ENCODE data around the gene TAF4.
"Not testable (repeated sequence)": the region's sequence is repeated elsewhere in the genome, so short reads cannot be mapped to it uniquely, and the experiment has no call there.

Gene TAF4

GRCh38 chr20:61976644-61977418 is 88.8 kb downstream of the TAF4 start:
- DNase-seq: no peak

DNA sequence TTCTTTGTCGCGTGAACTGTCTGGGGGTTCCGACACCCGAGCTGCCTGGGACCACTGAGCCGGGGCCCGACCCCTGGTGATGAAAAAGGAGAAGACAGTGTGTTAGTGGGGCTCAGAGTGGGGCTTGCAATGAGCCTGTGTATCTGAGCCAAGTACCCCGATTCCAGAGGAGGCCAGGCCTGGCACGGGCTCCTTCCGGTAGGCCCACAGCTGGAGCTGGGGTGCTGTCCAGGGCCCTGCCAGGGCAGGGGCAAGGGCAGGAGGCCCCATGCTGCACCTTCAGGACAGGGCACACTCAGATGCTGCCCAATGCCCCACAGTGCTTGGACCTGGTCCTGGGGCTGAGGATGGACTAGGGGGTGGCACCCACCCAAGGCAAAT is 89.4 kb downstream of the TAF4 start:
- DNase-seq: no peak

DNA sequence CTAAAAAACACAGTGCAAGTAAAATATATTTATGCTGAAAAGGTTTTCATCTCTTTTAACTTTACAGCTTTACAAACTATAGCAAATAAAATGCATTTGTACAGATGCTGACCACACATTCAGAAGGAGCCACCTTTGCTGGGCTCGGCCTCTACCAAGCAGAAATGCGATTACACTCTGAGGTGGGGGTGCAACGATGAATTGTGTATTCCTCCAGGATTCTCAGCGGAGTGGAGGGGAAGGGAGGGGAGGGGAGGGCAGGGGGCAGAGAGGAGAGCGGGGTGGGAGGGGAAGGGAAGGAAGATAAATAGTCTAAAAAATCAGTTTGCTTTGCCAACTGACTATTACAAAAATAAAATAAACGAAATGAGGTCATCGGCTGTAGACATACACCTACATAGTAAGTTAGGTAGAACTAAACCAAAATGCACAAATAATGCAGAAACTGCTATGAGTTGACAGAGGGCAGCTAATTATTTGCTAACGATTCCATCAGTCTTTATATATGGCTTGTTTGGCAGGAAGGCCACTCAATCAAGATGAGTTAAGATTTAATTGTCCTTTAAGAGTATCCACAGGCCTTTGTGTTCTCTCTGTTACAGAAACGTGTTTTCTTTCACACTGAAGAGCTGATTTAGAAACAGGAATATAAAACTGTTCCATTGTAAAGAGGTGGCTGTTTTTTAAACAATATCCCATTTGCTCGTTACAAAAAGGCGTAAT is 90.1 kb downstream of the TAF4 start:
- no peak for DNase-seq

- no peak for DNase-seq
Measured at GRCh38 chr20:61974357-61974665, 91.4 kb downstream of the TAF4 start.

DNA sequence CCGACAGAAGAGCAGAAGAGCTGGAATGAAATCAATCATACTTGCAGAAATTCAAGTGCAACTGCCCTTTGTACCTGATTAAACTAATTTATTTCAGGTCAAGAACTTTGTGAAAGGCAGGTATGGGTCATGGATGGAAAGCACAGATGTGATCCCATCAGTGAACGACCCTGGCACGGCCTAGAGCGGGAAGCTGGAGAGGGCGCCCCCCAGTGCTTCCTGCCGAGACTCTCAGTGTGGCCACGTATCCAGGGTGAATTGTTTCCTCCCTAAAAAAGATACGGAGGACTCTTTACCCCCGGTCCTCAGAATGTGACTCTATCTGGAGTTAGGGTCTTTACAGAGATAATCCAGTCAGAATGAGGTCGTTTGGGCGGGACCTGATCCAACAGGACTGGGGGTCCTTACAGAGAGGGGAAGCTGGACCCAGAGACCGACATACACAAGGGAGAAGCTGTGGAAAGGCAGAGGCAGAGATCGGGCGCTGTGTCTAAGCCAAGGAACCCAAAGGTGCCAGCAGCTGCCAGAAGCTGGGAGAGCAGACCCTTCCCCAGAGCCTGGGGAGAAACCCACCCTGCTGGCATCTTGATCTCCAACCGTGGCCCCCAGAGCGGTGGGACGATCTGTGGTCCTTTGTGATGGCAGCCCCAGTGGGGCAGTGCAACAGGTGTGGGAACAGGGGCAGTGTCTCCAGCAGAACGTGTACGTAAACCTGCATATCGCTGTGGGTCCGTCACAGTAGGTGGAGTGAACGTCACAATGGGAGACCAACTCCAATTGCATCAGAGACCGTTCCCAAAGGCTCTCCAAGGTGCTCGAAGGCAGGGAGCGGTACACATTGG is 91.9 kb downstream of the TAF4 start:
- DNase-seq: no peak

DNA sequence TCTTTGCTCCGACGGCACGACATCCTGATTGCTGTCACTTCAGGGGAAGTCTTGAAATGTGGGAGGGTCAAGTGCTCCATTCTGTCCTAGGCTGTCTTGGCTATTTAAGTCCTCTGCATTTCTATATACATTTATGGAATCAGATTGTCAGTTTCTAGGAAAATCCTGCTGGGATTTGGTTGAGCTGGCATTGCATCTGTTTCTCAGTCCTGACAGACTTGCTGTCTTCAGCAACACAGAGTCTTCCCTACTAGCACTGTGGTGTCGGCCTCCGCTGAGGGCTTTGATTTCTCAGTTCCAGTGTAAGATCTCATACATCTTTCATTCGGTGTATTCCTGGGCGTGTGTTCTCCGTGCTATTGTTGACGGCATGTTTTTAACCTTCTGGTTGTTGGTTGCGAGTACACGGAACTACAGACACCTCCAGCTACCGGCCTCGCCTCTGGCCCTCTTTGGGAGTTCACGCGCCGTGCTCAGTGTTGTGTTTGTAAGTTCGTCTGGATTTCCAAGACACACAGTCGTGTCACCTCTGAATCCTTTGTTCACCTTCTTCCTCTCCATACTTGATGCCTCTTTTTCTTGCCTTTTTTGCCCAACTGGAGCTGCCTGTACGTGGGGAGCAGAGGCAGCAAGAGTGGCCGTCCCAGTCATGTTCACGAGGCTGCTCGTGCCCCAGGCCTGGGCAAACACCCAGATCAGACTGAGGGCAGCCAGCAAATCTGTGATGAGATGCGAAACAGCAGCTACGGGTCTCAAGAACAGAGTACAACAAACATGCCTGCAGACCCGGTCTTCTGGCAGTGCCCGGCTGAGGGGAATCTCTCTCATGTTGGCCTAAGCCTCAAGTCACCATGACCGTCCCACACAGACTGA is 92.8 kb downstream of the TAF4 start:
- DNase-seq: no peak

GRCh38 chr20:61971595-61971994 is 94.1 kb downstream of the TAF4 start:
- DNase-seq: not testable (repeated sequence)

- DNase-seq: no peak
Measured at GRCh38 chr20:61970357-61970756, 95.3 kb downstream of the TAF4 start.

GRCh38 chr20:61969806-61970205 is 95.9 kb downstream of the TAF4 start:
- DNase-seq: no peak

DNA sequence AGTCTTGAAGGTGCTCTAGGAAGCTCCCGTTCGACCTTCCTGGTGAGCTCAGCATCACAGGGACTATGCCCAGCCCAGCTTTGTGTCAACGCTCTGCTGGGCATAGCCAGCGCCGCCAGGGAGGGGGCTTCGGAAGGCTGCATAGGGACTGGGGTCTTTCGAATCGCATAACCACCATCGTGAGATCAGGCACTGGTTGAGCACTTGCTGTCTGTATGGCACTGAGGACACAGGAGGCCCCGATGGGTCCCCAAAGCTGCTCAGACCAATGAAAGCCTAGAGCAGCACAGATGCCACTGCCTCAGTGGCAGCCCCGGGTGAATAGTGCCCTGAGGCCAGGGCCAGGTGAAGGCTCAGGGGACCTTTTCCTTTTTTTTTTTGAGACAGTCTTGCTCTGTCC is 96.7 kb downstream of the TAF4 start:
- DNase-seq: no peak

DNA sequence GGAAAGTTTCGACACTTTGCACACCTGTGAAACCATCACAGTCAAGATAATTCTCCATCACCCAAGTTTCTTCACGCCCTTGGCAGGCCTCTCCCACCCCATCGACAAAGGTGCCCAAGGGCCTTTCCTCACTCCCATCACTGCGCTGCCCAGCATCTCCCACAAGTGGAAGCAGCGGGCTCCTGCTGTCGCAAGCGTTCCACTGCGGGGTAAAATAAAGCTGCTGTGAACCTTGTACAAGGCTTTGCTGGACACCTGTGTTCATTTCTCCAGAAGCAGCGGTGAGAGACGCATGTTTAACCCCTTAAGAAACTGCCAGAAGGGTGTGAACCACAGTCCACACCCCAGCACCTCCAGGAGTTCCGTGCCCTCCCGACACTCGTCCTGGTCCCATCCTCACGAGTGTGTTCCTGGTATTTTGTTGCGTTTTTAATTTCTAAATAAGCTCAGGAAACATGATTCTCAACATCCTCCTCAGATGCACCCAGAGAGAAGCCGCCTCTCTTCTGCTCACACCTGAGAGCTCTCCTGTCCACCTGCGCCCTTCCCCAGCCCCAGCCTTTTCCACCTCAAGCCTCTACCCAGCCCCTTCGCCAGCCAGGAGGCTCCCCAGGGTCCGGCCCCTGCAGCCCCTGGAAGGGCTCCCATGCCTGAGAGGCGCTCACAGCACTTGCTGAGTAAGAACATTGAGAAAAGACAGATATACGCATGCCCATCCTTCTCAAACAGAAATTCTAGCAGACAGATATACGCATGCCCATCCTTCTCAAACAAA is 97.5 kb downstream of the TAF4 start:
- DNase-seq: no peak

GRCh38 chr20:61967300-61967699 is 98.4 kb downstream of the TAF4 start:
- DNase-seq: no peak

GRCh38 chr20:61966492-61967244 is 99.0 kb downstream of the TAF4 start:
- DNase-seq: no peak

DNA sequence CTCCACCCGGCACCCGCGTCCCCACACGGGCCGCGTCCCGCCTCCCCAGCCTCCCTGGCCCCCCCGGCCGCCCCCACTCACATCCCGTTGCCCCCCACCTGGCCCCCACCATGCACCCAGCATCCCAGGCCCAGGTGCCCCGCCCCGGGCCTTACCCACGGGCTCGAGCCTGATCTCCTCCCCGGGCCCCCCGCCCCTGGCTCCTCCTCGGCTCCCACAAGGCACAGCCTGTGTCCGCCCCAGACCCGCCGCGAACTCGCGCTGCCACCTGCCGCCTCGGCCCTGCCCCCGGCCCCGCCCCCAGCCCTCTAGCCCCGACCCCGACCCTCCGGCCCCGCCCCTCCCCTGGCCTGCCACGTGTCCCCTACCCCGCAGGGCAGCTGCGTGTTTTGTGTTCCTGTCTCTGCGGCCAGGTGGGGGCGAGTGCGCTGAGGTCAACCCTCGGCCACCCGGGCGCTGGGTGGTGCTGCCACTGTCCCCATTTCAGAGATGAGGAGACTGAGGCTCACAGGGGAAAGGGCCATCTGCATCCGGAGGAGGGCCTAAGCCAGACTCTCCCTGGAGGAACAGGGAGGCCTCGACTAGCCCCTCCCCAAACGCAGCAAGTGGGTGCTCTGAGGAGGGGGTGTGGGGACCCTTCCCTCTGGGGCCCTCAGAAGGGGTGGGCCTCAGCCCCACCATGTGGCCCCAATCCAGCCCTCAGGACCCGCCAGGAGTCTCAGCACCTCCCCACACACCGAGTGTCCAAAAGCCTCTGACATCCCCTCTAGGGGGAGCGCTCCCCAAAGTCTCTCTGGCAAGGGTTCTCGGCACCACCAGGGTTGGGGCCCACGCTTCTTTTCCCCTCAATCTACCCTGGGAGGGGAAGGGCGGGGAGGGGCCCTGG is 99.8 kb downstream of the TAF4 start:
- DNase-seq: no peak

DNA sequence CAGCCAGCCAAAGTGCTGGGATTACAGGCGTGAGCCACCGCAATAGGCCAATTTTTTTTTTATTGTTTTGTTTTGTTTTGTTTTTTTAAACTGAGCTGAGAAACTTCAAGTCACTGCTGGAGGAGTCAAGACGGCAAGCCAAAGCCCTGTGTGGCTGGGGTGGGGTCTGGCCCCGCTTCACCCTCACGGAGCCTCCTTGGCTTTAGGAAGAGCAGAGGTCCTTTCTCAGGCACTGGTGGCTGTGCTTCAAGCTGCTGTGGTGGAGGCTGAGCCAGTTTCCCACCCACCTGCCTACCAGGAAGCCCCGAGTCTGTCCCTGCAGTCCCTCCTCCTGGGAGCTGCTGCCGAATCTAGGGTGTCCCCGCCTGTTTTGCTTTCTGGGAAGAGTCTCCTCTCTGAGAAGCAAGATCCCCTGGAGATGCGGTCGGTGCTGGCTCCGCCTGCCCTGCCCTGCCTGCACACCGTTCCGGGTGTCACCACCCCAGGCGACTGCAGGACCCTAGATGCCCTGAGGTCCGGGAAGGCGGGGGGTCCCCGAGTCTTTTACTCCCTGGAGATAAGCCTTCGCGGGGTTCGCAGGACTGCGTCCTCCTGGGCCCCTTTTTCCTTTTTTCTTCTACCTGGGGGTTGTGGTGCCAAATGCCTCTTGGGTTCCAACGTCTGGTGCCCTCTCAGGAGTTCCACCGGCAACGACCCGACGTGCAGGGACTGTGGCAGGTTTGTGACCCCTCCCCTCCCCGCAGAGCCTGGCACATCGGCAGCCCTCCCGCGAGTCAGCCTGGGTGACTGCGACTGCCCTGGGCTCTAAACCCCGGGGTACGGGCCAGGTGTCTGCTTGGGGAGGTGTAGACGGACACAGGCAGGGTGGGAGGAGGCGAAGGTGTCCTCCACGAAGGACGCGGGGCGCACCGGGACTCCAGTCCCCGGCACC is 100.7 kb downstream of the TAF4 start:
- DNase-seq: no peak

DNA sequence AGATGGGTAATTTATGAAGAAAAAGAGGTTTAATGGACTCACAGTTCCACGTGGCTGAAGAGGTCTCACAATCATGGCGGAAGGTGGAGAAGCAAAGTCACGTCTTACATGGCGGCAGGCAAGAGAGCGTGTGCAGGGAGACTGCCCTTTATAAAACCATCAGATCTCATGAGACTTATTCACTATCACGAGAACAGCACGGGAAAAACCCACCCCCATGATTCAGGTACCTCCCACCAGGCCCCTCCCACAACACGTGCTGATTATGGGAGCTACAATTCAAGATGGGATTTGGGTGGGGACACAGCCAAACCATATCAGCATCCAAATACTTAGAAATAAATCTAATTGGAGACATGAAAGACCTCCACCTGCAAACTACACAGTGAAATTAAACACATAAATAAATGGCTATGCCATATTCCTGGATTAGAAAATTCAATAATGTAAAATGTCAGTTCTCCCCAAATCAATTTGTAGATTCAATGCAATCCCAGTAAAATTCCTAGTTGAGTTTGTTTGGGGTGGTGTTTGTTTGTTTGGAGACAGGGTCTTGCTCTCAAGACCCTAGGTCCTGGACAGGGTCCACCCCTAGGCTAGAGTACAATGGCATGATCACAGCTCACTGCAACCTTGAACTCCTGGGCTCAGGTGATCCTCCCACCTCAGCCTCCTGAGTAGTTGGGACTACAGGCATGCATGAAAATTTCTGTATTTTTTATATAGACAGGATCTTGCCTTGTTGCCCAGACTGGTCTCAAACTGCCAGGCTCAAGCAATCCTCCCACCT is 101.6 kb downstream of the TAF4 start:
- no peak for DNase-seq

- no peak for DNase-seq
Measured at GRCh38 chr20:61963149-61963548, 102.5 kb downstream of the TAF4 start.

- no peak for DNase-seq
Measured at GRCh38 chr20:61960836-61961235, 104.8 kb downstream of the TAF4 start.

Measured in CD4-positive, alpha-beta T cell treated with Interleukin-17A for 4 hours (primary cell).